Mesothelial cell of epicardium (in vitro differentiated cells): ENCODE measurements around the gene TMEM114. TPM values are rescaled to one million over a fixed set of nuclear protein-coding genes. Genes with fewer than 3 reads are reported as not detected.
"Not testable (repeated sequence)": the region's sequence is repeated elsewhere in the genome, so short reads cannot be mapped to it uniquely, and the experiment has no call there.

Source experiments
- DNase-seq, 2 experiments: peaks; one replicate each; pipeline ENCODE4 v3.0.0; 2021; ENCODE audit warnings: low spot score in 2 of 2; ENCODE audit not compliant: unreplicated experiment in 2 of 2
- H3K27ac Mint-ChIP-seq: 2 replicates; pipeline ENCODE4 v1.8.0; 2021; ENCODE audit warnings: mixed read lengths
- H3K27me3 Mint-ChIP-seq: 2 replicates; pipeline ENCODE4 v1.8.0; 2021; ENCODE audit warnings: low read depth, mixed read lengths
- H3K36me3 Mint-ChIP-seq: 2 replicates; pipeline ENCODE4 v1.8.0; 2021; ENCODE audit warnings: mixed read lengths
- H3K4me1 Mint-ChIP-seq: 2 replicates; pipeline ENCODE4 v1.8.0; 2021; ENCODE audit warnings: mixed read lengths
- H3K4me3 Mint-ChIP-seq: 2 replicates; pipeline ENCODE4 v1.8.0; 2021; ENCODE audit warnings: mild to moderate bottlenecking, moderate library complexity, mixed read lengths
- H3K9me3 Mint-ChIP-seq: 2 replicates; pipeline ENCODE4 v1.8.0; 2021; ENCODE audit warnings: mixed read lengths
- total RNA-seq: library from RNA; stranded (reverse); gene quantifications from 3 replicates; pipeline ENCODE4 v1.2.1, GENCODE V29; 2021
- TF ChIP-seq, protein P1 (sequence below): fragments of 200-600 bp; sonication (generic); IDR thresholded peaks from one replicate; pipeline ENCODE4 v1.5.0; 2021; ENCODE audit warnings: antibody characterized with exemption; ENCODE audit not compliant: unreplicated experiment

Gene TMEM114
- total RNA-seq, 1 donor from 2014 or later: not detected

DNA sequence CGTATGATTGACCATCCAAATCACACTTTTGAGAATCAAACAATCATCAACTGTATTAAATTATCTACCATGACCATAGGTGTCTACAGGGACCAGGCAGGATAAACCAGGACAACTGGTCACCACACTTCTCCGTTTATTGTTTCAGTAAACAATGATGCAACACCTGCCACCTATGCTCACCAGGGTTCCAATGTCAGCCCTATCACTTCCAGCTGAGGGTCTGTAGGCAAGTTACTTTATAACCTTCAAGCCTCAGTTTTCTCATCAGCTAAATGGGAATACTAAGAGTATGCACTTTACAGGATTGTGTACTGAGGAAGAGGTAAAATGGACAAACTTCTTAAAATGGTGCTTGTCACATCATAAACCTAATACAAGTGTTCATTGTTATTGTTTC, 14.9 kb downstream of the TMEM114 start:
- no peak overlapping the region for H3K27ac Mint-ChIP-seq

DNA sequence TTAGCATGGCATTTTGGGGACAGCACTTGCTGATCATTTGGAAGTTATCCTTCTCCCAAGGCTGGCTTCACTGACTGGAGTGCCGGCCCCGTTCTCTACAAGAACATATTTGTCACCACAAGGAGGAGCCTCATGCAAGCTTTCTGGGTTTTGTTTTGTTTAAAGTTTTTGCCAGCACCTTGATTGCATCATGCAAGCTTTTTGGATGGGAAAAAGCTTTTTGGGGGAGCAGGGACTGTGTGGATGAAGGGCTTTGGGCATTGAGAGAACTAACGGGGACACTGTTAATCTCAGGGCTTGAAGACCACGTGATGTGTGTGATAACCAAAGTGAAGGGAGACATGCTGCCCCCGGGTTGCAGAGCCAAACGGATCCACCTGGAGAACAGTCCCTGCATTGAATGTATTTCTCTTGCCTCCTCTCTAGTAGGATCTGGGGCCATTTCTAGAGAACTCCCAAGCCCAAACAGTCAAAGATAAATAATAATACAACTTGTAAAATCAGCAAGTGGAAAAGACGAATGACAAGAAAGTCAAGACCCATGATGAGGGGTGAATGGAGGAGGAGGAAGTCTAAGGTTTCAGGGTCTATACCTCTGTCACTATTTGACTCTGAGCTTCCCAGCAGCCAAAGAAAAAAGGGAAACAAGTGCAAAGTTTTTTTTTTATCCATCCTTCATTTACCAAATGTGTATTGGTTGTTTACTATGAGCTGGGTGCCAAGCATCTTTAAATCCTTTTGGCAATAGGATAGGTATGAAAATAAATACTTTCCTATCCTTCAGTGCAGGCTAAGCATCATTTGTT, 17.2 kb downstream of the TMEM114 start:
- Mint-ChIP-seq H3K4me3 (no peak overlapping the region), H3K4me1 (peaks cover 9% of the 10 kb centered on the region), H3K36me3 (no peaks in the 10 kb centered on the region), H3K27me3 (peaks cover 39% of the 10 kb centered on the region), H3K27ac (no peak overlapping the region), H3K9me3 (no peaks in the 10 kb centered on the region)
- DNase-seq: no peak
- TF ChIP-seq, protein P1, sequence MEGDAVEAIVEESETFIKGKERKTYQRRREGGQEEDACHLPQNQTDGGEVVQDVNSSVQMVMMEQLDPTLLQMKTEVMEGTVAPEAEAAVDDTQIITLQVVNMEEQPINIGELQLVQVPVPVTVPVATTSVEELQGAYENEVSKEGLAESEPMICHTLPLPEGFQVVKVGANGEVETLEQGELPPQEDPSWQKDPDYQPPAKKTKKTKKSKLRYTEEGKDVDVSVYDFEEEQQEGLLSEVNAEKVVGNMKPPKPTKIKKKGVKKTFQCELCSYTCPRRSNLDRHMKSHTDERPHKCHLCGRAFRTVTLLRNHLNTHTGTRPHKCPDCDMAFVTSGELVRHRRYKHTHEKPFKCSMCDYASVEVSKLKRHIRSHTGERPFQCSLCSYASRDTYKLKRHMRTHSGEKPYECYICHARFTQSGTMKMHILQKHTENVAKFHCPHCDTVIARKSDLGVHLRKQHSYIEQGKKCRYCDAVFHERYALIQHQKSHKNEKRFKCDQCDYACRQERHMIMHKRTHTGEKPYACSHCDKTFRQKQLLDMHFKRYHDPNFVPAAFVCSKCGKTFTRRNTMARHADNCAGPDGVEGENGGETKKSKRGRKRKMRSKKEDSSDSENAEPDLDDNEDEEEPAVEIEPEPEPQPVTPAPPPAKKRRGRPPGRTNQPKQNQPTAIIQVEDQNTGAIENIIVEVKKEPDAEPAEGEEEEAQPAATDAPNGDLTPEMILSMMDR: peak; percentile 45

More for the DNA sequence above, 14.9 kb downstream of the TMEM114 start:
- DNase-seq: no peak
- TF ChIP-seq, protein P1: no peak
- Mint-ChIP-seq H3K27me3 (peaks cover 42% of the 10 kb centered on the region), H3K4me1 (peaks cover 9% of the 10 kb centered on the region), H3K4me3 (no peak overlapping the region), H3K36me3 (no peaks in the 10 kb centered on the region), H3K9me3 (no peaks in the 10 kb centered on the region)

DNA sequence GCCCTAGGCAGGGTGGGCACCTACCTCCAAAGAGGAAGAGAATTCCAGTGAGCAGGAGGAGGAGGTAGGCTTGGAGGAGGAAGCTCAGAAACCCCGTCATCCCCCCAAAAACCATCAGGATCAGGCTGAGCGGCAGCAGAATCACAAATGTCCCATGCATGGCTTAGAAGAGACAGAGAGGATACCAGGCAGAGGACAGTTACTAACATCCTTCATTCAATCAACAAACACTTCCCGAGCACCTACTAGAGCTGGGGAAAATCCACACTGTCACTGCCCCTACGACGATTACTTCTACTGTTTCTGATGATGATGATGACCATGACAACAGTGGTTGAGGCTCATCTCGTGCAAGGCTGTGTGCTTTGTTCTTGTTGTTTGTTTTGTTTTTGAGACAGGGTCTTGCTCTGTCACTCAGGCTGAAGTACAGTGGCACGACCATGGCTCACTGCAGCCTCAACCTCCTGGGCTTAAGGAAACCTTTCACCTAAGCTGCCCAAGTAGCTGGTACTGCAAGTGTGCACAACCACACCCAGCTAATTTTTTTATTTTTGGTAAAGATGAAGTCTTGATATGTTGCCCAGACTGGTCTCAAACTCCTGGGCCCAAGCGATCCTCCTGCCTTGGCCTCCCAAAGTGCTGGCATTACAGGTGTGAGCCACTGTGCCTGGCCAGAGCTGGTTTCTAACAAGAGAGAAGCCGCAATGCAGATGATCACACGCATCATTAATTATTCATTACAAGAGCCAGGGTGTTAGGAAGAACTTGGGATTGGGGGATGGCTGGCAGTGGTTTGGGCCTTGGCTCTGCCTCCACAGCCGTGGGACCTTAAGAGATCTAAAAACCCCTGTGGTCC, 18.0 kb downstream of the TMEM114 start:
- H3K4me1 Mint-ChIP-seq: peaks cover 9% of the 10 kb centered on the region
- DNase-seq: no peak
- TF ChIP-seq, protein P1: no peak
- no peaks in the 10 kb centered on the region for H3K36me3 Mint-ChIP-seq
- H3K4me3 Mint-ChIP-seq: no peak overlapping the region
- no peak overlapping the region for H3K27ac Mint-ChIP-seq
- H3K27me3 Mint-ChIP-seq: peaks cover 33% of the 10 kb centered on the region
- H3K9me3 Mint-ChIP-seq: no peaks in the 10 kb centered on the region

DNA sequence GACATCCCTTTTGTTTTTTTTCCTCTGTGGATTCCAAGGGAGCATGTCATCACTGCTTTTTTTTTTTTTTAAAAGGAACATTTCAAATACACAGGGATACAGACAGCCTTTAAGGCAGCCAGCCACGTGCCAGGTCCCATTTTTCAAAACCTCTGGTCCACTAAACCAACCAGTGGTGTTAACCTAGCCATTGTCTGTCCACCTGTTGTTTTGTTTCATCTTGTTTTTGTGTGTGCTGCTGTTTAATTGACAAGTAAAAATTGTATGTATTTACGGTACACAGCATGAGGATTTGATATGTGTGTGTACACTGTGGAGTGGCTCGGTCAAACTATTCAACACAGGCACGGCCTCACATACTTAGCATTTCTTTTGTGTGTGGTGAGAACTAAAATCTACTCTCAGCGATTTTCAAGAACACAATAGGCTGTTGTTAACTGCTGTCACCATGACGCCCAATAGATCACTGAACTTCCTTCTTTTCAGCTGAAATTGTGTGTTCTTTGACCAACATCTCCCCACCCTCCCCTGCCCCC, 19.2 kb downstream of the TMEM114 start:
- TF ChIP-seq, protein P1: no peak
- Mint-ChIP-seq H3K4me1 (peaks cover 9% of the 10 kb centered on the region), H3K9me3 (no peaks in the 10 kb centered on the region), H3K36me3 (no peaks in the 10 kb centered on the region), H3K27ac (peak overlapping the region; percentile 76), H3K4me3 (no peak overlapping the region), H3K27me3 (peaks cover 24% of the 10 kb centered on the region)
- DNase-seq: no peak

DNA sequence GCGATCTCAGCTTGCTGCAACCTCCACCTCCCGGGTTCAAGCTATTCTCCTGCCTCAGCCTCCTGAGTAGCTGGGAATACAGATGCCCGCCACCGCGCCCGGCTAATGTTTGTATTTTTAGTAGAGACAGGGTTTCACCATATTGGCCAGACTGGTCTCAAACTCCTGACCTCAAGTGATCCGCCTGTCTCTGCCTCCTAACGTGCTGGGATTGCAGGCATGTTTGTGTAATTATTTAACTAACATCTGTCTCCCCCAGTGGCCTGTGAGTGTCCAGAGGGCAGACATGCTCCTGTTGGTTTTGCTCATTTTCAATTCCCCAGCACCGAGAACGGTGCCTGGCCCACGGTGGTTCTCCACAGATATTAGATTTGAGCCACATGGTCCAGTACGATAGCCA, 19.9 kb downstream of the TMEM114 start:
- not testable (repeated sequence) for H3K4me1 Mint-ChIP-seq, H3K36me3 Mint-ChIP-seq, H3K4me3 Mint-ChIP-seq, DNase-seq, H3K9me3 Mint-ChIP-seq, H3K27ac Mint-ChIP-seq
- peaks cover 17% of the 10 kb centered on the region for H3K27me3 Mint-ChIP-seq
